GM21576 (cell line): Measurements from ENCODE around the gene AK9.
"Not testable (repeated sequence)": the region's sequence is repeated elsewhere in the genome, so short reads cannot be mapped to it uniquely, and the experiment has no call there.

Experiments
- ATAC-seq: cut with Tn5 transposase; IDR thresholded peaks from one replicate; pipeline ENCODE4 v1.9.1; 2021; ENCODE audit warnings: mild to moderate bottlenecking, moderate library complexity; ENCODE audit not compliant: unreplicated experiment

Gene AK9

DNA sequence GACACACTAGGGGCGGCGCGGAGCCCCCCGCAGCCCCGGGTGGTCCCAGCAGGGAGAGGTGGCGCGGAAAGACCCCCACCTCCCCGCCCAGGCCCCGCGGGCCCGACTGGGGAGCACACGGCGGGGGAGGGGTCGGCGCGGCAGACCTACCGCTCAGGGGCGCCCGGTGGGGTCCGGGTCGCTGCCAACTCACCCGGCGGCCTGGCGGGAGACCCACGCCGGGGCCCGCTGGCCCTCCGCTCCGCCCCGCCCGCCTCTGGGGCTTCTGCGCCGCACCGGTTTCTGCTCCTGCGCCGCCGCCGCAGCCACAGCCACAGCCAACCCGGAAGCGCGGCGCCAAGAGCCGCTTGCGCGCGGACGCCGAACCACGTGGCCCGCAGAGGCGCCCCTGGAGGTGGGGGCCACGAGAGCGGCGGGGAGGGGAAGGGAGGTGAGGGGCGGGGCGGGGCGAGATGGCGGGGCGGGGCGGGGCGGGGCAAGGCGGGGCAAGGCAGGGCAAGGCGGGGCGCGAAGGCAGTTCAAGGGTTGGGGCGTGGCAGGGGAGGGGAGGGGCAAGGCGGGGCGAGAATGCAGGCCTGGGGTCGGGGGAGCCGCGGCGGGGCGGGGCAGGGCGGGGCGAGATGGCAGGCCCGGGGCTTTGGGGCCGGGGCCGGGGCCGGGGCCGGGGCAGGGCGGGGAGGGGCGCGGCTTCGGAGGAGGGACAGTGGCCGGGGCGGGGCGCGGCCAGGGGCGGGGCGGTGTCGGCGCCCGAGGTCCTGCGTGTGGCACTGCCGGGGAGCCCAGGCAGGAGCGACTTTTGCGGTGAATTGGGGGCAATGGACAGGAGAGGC lies 207.9 kb downstream of the AK9 start, which contains the start of gene ZBTB24:
Gene ZBTB24, minus strand, starts transcription at position 315 of the 830 bp plus-strand sequence. CDS start 1,193 bp downstream, outside the sequence.
- peak; percentile 88 for ATAC-seq

DNA sequence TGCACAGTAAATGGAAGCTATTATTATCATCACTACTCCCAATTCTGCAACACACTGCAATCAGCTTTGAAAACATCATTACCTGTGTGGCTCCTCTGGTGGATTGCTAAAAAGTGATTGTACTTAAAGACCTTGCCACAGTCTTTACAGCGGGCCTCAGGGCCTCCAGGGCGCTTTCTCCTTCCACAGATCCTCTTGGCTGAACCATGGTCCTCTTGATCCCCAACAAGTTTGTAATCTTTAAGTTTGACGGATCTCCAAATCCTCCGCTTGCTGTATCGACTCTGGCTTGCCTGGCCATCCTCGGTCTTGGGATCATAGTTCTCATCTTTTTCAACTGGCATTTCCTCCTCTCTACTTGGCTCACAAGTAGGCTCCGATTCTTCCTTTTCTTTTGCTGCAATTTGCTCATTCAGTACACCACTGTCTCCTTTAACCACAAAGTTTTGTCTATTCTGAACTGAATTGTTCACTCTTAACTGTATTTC lies 210.0 kb downstream of the AK9 start:
- no peak for ATAC-seq

DNA sequence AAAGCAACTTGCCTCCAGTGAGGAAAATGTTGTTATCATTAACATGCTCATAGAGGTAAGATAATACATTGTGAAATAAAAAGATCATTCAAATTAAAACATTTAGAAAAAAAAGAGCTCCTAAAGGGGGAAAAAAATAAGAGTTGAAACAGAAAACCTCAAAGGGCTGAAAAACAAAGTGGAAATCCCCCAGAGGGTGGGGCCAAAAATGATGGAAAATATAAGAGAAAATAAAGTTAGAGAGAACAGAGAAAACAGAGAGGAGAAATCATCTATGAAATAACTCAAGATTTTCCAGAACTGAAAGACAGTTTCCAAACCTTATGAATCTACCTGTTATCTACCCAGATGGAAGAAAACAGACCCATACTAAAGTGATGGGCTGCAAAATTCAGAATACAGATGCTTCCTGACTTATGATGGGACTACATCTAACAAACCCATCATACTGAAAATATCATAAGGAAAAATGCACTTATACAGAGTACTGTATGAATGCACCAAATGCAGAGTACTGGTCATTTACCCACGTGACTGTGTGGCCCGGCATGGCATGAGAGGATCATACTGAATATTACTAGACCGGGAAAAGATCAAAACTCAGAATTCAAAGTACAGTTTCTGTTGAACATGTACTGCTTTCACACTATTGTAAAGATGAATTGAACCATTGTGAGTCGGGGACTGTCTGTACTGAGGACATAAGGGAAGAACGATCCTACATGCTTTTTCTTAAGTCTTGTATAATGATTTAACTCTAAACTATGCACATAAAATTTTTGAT lies 212.0 kb downstream of the AK9 start:
- no peak for ATAC-seq

DNA sequence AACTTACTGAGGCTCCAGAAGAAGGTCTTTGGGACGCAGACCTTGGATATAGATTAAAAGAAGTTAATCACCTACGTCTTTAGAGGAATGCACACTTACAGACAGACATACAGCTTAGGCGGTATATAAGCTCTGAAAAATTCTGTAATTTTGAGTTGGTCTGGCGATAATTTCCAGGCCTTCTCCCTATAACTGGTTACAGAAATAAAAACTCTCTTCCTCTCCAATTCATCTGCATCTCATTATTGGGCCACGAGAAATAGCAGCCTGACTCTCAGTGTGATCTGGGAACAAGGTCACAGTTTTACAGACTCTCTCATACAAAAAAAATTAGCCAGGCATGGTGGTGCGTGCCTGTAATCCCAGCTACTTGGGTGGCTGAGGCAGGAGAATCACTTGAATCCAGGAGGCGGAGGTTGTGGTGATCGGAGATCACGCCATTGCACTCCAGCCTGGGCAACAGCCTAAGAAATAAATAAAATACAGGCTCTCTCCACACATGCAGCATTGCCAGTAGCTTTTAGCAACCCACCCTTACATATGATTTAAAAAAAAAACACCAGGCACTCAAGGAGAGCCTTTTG lies 212.7 kb downstream of the AK9 start:
- ATAC-seq: no peak

DNA sequence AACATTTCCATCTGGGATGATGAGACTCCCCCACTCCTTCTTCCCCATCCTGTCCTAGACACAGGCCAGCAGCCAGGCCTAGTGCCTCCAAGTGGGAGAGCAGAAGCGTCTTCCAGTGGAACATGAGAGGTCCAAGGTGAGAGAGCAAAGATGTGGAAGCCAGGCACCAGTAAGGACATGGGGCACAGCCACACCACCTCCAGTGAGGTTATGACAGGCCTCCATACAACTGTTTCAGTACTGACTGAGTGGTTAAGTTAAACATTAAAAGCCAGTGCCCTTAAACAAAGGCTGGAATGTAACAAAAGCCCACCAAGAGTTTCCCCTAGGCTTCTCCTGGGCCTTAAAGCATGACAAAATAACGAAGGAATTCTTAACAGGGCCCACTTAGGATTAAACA lies 213.3 kb downstream of the AK9 start:
- peak; percentile 39 for ATAC-seq

DNA sequence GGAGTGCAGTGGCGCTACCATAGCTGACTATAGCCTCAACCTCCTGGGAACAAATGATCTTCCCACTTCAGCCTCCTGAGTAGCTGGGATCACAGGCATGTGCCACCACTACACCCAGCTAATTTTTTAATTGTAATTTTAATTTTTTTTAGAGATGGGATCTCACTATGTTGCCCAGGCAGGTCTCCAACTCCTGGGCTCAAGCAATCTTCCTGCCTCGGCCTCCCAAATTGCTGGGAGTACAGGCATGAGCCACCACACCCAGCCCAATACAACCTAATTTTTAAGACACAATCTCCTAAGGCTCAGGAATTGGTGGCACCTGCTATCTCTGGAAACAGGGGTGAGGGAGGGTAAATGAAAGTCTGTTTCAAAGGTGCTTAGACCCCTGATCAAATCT lies 213.8 kb downstream of the AK9 start:
- no peak for ATAC-seq

DNA sequence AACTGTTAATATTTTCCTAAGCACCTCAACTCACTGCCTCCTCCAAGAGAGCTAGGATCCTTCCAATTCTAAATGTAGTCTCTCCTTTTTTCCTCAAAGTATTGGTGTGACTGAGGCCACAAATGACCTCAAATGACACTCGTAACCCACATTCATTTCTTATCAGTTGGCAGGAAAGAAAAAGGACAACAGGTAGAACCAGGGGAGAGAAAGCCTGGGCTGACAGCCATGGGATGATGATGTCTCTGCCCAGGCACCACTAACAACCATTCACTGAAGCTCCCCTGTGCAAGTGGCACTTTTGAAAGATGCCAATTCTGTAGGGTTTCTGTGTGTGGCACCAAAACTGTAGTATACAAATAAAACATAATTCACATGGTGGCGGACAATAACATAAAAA lies 215.4 kb downstream of the AK9 start:
- no peak for ATAC-seq

DNA sequence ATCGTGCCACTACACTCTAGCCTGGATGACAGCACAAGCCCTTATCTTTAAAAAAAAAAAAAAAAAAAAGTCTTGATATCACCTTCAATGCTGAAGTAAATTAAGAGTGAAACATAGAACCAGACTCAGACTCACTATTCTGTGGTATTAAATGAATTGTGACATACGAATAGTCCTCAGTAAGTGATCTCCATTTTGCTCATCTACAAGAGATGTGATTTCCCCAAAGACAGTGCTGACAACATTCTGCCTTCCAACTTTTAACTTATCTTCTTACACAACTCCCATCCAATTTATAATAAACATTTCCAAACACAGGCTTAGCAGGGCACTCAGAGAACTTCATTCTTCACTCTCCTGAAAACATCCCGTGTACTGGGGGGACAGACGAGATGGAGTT lies 216.0 kb downstream of the AK9 start:
- ATAC-seq: no peak

DNA sequence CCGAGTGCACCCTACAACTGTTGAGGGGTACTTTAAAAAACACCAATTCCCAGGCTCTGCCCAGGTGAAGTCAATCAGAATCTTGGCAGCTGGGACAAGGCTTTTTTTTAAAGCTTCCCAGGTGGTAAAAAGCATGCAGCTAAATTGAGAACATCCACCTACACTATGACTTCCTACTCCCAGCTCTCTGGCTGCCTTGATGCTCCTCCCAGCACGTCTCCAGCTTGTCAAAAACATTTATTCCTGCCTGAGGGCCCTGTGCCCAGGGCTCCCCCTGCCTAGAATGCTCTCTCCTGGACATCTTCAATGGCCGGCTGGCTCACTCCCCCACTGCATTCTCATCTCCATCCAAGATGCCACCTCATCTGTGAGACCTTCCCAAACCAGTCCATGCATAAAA lies 217.9 kb downstream of the AK9 start:
- no peak for ATAC-seq

DNA sequence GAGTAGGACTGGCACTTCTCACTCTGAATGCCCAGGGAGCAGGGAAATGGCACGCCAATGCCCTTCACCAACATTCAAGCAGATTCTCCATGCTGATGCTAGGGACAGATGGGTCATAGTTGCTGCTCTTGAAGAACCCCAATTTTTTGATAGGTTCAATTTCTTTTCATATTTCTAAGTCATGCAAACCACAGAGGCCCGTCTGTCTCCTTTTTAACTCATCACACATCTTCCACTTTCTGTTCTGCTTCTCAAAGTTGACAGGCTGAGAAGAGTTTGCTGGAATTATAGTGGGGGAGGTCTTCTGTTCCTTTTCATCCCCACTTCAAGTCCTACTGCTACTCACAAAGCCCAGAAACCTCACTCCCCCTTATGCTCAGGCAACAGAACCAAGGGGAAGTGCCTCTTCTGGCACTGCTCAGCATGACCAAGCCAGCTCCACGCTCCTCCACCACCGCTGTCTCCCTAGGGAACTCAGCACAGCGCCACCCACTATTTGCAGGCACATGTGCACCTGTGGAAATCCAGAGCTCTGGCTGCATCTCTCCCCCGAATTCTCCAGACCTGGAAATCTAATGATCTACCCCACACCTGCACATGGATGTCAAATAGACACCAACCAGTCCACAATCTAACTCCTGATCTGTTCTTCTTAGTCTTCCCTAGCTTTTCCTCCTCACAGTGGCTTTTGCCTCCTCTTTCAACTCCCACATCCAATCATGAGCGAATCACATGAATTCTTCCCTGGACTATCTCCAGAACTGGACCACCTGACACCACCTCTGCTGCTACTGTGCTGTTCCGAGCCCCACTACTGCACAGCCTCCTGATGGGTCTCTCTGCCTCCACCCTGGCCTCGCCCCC lies 218.6 kb downstream of the AK9 start:
- peak; percentile 61 for ATAC-seq

DNA sequence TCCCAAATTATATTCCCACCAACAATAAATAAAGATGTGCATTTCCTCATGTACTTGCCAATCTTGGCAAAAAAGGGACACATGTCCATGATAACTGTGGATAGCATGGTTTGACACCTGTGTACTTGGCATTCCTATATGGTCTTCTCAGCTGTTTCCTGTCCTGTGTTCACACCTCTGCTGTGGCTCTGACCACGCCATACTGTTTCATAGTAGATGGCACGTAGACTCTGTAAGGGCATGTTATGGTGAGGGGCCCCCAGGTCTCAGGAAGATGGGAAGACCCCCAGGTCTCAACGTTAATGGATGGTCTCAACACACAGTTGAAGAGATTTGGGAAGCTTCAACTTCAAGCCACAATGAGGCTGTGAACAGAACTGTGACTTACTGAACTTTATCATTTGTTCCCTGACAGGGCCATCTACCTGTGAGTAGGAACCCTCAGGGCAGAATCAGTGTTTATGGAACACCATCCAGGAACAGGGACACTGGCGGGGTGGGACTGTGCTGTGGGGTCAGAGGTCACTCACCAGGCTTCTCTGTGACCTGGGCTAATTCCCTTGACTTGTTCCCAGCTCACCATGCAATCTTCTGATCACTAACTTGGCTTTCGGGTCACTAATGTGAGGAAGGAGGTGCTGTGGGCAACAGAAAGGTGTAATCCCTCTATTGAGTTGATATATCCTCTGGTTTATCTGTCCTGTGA lies 219.7 kb downstream of the AK9 start:
- ATAC-seq: no peak

DNA sequence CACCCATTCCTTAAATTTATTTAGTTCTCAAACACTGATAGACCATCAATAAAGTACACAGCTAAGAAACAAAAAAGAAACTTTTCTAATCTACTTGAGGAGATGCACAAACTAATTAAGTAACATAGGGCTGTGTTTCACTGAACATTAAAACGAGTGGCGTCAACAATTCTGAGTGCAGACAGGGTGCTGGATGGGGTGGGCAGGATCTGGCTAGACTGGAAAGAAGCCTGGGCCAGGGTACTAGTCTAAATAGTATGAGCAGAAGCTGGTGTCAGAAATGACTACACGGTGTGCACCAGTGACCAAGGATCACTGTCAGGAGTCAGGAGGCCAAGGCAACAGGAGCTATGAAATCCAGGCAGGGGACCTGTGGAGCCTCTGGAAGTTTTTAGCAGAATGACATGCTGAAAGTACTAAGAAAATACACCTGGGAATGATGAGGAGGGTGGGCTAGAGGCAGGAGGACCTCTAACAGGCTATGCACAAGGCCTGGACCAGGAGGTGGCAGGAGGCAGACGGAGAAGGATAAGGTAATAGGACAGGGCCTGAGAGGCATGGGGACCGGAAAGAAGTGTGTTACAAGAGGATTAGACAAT lies 221.3 kb downstream of the AK9 start:
- ATAC-seq: no peak

DNA sequence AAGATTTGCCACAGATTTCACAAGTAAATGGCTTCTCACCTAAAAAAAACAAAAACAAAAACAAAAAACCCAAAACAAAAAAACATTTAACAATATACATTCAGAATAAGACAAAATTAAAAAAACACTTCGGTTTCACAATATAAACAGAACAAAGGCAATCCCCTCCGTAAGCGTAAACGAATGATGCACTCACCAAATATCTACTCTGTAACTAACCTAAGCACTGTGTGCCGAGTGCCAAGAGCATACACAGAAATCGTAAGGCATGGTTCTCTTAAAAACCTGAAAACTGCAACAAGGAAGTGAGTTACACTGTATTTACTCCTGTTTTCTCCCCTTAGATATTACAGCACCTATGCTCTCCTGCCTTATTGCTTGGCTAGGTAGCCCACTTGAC lies 223.3 kb downstream of the AK9 start:
- no peak for ATAC-seq

DNA sequence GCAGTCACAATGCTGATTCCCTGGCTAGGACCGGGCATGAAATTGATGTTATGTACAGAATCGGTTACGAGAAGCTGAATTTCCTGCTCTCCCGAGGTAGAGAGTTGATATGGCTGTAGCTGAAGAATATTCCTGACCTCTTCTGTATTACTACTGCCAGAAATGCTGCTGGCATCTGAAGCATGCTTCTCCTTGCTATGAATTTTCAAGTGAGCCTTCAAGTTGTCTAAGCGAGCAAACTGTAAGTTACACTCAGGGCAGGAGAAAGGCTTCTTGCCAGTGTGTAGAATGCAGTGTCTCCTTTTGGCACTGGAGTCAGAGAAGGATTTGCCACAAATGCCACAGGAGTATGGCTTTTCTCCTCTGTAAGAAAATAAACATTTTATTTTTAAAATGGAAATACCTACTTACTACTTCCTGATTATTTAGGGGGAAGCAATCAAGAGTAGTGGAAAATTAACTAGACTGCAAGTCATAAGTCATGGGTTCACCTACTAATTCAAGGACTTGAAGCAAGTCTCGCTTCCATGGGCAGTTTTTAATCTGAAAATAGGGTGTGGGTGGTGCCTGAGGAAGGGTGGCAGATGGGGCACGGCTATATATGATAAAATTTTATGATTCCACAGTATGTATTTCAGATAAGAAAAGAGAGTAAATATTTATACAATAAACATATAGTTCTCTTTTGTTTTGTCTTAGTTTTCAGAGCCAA lies 224.6 kb downstream of the AK9 start:
- no peak for ATAC-seq

DNA sequence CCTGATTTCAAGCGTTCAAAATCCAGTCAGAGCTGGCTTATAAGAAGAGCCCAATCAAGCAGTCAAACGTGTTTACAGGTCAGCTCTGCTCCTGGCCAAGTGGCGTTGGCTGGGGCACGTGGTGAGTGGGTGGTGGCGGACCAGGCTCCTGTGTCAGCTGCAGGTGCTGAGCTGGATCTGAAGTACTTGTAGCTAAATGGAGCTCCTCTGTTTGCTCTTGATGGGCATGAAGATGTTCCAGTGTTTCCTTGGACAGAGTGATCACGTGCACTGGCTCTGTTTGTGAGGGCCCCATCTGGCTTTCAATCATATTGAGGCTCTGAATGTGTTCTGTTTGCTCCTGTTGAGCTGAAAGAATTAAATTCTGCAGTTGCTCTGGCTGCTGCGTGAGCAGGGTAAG lies 225.2 kb downstream of the AK9 start:
- no peak for ATAC-seq

DNA sequence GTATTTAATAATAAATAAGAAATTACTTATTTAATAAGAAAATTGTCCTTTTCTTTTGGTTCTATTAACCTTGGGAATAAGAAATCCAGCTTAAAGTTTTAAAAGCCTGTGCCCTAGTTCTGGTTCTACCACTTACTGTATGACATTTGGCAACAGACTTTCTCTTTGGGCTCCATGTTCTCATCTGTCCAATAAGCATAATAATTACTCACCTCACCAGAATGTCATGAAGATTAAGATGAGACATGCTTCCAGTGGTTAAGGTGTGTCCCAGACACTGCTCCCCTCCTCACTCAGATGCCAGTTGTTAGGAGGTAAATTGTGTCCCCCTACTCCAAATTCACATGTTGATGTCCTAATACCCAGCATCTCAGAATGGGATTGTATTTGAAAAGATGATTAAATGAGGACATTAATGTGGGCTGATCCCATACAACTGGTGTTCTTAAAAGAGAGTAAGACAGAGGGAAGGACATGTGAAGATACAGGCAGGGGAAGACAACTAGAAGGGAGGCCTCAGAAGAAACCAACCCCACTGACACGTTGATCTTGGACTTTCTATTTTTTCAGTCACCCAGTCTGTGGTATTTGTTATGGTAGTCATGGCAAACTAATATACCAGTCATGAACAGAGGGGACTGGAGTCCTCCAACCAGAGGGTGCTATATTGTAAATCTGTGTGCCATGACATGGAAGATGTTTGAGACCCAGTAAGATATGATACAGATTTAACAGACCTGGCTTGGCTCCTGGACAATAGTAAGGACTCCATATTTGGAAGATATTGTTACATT lies 229.1 kb downstream of the AK9 start:
- ATAC-seq: no peak

DNA sequence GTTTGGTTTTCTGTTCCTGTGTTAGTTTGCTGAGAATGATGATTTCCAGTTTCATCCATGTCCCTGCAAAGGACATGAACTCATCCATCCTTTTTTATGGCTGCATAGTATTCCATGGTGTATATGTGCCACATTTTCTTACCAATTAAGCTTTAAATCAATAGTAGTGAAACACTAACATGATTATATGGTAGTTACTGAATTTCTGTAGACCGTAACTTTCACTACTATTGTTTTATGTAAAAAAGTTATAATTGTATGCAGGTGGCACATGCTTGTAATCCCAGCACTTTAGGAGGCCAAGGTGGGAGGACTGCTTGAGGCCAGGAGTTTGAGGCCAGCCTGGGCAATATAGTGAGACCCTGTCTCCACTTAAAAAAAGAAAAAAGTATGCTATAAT lies 229.8 kb downstream of the AK9 start:
- not testable (repeated sequence) for ATAC-seq

DNA sequence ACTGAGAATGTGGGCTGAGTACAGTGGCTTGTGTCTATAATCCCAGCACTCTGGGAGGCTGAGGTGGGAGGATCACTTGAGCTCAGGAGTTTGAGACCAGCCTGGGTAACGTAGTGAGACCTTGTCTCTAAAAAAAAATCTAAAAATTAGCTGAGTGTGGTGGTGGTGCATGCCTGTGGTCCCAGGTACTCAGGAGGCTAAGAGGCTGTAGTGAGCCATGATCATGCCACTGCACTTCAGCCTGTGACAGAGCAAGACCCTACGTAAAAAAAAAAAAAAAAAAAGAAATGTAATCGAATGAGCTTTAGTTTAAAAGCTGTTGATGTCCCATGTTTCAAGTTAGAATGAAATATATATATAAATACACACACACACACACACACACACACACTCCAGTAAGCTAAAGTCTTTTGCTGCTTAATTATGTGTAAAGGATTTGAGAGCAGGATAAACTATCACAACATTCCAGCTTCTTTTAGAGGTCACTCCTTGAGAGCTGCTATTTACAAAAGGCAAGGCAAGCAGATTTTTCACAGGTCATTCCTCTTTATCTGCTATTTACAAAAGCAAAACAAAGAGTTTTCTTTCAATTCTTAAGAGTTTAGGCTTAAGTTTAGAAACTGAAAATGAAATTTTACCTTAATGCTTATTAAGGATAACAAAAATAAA lies 230.7 kb downstream of the AK9 start:
- ATAC-seq: no peak
